B cell (primary cell): ENCODE results near the gene SFT2D2.
"Not testable (repeated sequence)": the region's sequence is repeated elsewhere in the genome, so short reads cannot be mapped to it uniquely, and the experiment has no call there.

ENCODE experiments used
- CTCF ChIP-seq: fragments of 200-600 bp; IDR thresholded peaks from one replicate; pipeline ENCODE4 v1.8.0; 2022; ENCODE audit warnings: antibody characterized with exemption, mild to moderate bottlenecking
- EZH2 ChIP-seq: IDR thresholded peaks from 2 replicates; pipeline ENCODE4 v1.6.1; 2012; ENCODE audit warnings: borderline replicate concordance, low read depth, mild to moderate bottlenecking, moderate library complexity, low read length; ENCODE audit not compliant: insufficient read depth, poor library complexity, severe bottlenecking

DNA sequence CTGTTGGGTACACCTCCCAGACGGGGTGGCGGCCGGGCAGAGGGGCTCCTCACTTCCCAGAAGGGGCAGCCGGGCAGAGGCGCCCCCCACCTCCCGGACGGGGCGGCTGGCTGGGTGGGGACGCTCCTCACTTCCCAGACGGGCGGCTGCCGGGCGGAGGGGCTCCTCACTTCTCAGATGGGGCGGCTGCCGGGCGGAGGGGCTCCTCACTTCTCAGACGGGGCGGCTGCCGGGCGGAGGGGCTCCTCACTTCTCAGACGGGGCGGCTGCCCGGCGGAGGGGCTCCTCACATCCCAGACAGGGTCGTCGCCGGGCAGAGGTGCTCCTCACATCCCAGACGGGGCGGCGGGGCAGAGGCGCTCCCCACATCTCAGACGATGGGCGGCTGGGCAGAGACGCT lies 18.1 kb upstream of the SFT2D2 start:
- TF ChIP-seq EZH2, CTCF: not testable (repeated sequence)
